Nephron (organoid): ENCODE data around the gene SPR.

ENCODE experiments used
- H3K27ac Mint-ChIP-seq, 3 experiments: 2 replicates each; pipeline ENCODE4 v1.8.0; 2020; ENCODE audit warnings: mixed read lengths in 3 of 3, mild to moderate bottlenecking in 2 of 3, moderate library complexity in 1 of 3
- H3K27me3 Mint-ChIP-seq: 2 replicates; pipeline ENCODE4 v1.8.0; 2021; ENCODE audit warnings: low read depth, mild to moderate bottlenecking, moderate library complexity, mixed read lengths
- H3K36me3 Mint-ChIP-seq: 2 replicates; pipeline ENCODE4 v1.8.0; 2020; ENCODE audit warnings: low read depth, mixed read lengths
- H3K4me1 Mint-ChIP-seq: 2 replicates; pipeline ENCODE4 v1.8.0; 2020; ENCODE audit warnings: mixed read lengths
- H3K4me3 Mint-ChIP-seq, 3 experiments: 2 replicates each; pipeline ENCODE4 v1.8.0; 2020; ENCODE audit warnings: mild to moderate bottlenecking in 3 of 3, mixed read lengths in 3 of 3, moderate library complexity in 2 of 3
- H3K9me3 Mint-ChIP-seq: 2 replicates; pipeline ENCODE4 v1.8.0; 2020; ENCODE audit warnings: mixed read lengths
- CTCF ChIP-seq, 3 experiments: fragments of 200-600 bp; sonication (generic); IDR thresholded peaks; one replicate each; pipeline ENCODE4 v1.5.0; 2021; ENCODE audit warnings: antibody characterized with exemption in 3 of 3; ENCODE audit not compliant: unreplicated experiment in 3 of 3

The SPR gene

GRCh38 chr2:72895759-72896281 lies 8.6 kb downstream of the SPR start:
- no peak for TF ChIP-seq CTCF (IDR thresholded peaks at IDR 0.05; ENCODE audit: unreplicated experiment in 3 of 3)
- no peaks in the 10 kb centered on the region for H3K36me3 Mint-ChIP-seq
- peak overlapping the region in 1 of 3 experiments; percentile 12 for H3K4me3 Mint-ChIP-seq
- peaks cover 95% of the 10 kb centered on the region for H3K27me3 Mint-ChIP-seq
- H3K4me1 Mint-ChIP-seq: peaks cover 8% of the 10 kb centered on the region
- H3K9me3 Mint-ChIP-seq: no peaks in the 10 kb centered on the region
- no peak overlapping the region for H3K27ac Mint-ChIP-seq

DNA sequence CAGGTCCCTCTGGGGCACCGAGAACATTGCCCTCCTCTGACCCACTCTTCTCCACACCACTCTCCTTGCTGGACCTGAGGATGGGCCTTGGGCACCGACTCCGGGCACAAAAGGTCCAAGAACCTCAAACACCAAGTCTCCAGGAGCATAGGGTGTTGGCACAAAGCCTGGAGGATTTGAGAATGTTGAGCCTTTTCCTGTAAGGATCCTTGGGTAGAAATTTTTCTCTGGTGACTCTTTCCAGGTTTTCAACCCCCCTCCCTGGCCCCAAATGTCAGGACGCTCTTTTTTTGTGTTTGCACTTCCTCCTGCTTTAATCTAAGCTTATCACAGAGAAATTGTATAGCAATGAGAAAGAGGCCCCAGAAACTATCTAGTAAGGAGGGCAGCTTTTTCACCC lies 9.2 kb downstream of the SPR start:
- Mint-ChIP-seq H3K36me3 (no peaks in the 10 kb centered on the region), H3K9me3 (no peaks in the 10 kb centered on the region), H3K4me3 (no peak overlapping the region), H3K27ac (no peak overlapping the region), H3K4me1 (peaks cover 8% of the 10 kb centered on the region), H3K27me3 (peaks cover 97% of the 10 kb centered on the region)
- TF ChIP-seq CTCF (IDR thresholded peaks at IDR 0.05; ENCODE audit: unreplicated experiment in 3 of 3): no peak

GRCh38 chr2:72897785-72898584 lies 10.8 kb downstream of the SPR start:
- no peaks in the 10 kb centered on the region for H3K9me3 Mint-ChIP-seq
- no peaks in the 10 kb centered on the region for H3K36me3 Mint-ChIP-seq
- peaks cover 95% of the 10 kb centered on the region for H3K27me3 Mint-ChIP-seq
- H3K4me1 Mint-ChIP-seq: peaks cover 8% of the 10 kb centered on the region
- H3K27ac Mint-ChIP-seq: no peak overlapping the region
- TF ChIP-seq CTCF (IDR thresholded peaks at IDR 0.05; ENCODE audit: unreplicated experiment in 3 of 3): no peak
- H3K4me3 Mint-ChIP-seq: no peak overlapping the region

DNA sequence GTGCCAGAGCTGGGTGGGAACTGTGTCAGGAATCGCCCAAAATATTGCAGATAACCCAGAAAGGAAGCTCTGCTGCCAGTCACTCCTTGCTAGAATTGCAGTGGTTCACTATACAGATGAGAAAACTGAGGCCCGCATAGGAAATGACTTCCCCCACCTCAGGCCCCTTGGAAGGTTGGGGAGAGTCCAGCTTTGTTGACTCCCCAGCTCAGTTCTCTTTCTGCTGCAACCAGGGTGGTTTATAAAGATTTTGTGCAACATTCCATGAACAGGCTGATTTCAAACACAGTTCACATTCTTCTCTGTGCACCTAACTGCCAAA lies 11.3 kb downstream of the SPR start:
- peaks cover 8% of the 10 kb centered on the region for H3K4me1 Mint-ChIP-seq
- no peak overlapping the region for H3K27ac Mint-ChIP-seq
- no peaks in the 10 kb centered on the region for H3K9me3 Mint-ChIP-seq
- no peaks in the 10 kb centered on the region for H3K36me3 Mint-ChIP-seq
- peaks cover 96% of the 10 kb centered on the region for H3K27me3 Mint-ChIP-seq
- H3K4me3 Mint-ChIP-seq: no peak overlapping the region
- no peak for TF ChIP-seq CTCF (IDR thresholded peaks at IDR 0.05; ENCODE audit: unreplicated experiment in 3 of 3)

GRCh38 chr2:72900191-72900825 lies 13.1 kb downstream of the SPR start:
- Mint-ChIP-seq H3K36me3 (no peaks in the 10 kb centered on the region), H3K27ac (no peak overlapping the region), H3K4me3 (no peak overlapping the region), H3K9me3 (no peaks in the 10 kb centered on the region), H3K4me1 (peaks cover 6% of the 10 kb centered on the region), H3K27me3 (peaks cover 96% of the 10 kb centered on the region)
- no peak for TF ChIP-seq CTCF (IDR thresholded peaks at IDR 0.05; ENCODE audit: unreplicated experiment in 3 of 3)
